Measurements from ENCODE around the gene CADM4.
A peak's percentile ranks its signal among the peaks of the same experiment; 100 is the strongest.
"Not testable (repeated sequence)": the region's sequence is repeated elsewhere in the genome, so short reads cannot be mapped to it uniquely, and the experiment has no call there.

CADM4 gene

DNA sequence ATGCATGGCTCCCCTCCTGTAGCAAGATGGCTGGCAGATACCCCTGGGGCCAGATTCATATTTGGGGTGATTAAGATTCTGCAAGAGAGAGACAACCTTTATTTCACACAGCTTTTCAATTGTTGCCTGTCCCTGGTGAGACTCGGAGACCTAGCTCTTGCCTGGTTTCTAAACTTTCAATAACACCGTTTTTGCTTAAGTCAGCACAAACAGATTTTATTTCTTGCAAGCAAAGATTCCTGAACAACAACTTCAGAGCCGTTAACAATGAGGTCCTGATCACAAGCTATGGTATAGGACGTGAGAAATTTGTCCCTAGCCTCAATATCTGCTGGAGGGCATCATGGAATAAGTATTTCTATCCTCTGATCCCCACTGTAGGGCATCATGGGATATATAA is 2.9 kb upstream of the CADM4 start:
- no peak overlapping the region for H3K4me3 ChIP-seq (ENCODE audit: low read length)
- TF ChIP-seq, protein P1, sequence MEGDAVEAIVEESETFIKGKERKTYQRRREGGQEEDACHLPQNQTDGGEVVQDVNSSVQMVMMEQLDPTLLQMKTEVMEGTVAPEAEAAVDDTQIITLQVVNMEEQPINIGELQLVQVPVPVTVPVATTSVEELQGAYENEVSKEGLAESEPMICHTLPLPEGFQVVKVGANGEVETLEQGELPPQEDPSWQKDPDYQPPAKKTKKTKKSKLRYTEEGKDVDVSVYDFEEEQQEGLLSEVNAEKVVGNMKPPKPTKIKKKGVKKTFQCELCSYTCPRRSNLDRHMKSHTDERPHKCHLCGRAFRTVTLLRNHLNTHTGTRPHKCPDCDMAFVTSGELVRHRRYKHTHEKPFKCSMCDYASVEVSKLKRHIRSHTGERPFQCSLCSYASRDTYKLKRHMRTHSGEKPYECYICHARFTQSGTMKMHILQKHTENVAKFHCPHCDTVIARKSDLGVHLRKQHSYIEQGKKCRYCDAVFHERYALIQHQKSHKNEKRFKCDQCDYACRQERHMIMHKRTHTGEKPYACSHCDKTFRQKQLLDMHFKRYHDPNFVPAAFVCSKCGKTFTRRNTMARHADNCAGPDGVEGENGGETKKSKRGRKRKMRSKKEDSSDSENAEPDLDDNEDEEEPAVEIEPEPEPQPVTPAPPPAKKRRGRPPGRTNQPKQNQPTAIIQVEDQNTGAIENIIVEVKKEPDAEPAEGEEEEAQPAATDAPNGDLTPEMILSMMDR (conservative IDR thresholded peaks at IDR 0.05; ENCODE audit: low read depth, low read length), result no peak
- no peak for DNase-seq (ENCODE audit: low read depth)

DNA sequence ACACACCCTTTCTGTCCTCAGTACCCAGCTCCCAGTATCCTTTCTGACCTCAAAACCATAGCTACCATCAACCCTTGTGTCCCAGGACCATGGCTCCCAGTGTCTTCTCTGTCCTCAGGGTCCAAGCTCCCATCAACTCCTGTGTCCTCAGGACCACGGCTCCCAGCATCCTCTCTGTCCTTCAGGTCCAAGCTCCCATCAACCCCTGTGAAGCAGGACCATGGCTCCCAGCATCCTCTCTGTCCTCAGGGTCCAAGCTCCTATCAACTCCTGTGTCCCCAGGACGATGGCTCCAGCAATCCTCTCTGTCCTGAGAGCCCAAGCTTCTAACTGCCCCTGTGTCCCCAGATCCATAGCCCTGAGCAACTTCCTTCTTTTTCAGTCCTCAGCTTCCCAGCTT is 1.7 kb upstream of the CADM4 start:
- TF ChIP-seq, protein P1 (conservative IDR thresholded peaks at IDR 0.05; ENCODE audit: low read depth, low read length), result no peak
- no peak overlapping the region for H3K4me3 ChIP-seq (ENCODE audit: low read length)
- no peak for DNase-seq (ENCODE audit: low read depth)

DNA sequence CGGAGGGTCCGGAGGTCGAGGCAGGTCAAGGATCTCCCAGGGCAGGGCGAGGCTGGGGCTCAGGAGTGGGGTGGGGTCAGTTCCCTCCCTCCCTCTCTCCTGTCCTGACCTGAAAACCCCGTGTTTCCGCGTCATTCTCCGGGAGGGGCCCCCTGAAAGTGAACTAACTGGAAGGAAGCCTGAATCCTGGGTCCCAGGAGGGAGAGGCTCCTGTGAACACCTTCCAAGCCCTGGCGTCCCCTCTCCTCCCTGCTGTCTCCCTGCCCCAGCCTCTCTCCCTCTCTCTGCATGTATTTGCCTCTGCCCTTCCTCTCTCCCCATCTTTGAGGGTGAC is 741 bp upstream of the CADM4 start:
- no peak for DNase-seq (ENCODE audit: low read depth)
- TF ChIP-seq, protein P1 (conservative IDR thresholded peaks at IDR 0.05; ENCODE audit: low read depth, low read length), result no peak
- peak overlapping the region; percentile 63 for H3K4me3 ChIP-seq (ENCODE audit: low read length)

DNA sequence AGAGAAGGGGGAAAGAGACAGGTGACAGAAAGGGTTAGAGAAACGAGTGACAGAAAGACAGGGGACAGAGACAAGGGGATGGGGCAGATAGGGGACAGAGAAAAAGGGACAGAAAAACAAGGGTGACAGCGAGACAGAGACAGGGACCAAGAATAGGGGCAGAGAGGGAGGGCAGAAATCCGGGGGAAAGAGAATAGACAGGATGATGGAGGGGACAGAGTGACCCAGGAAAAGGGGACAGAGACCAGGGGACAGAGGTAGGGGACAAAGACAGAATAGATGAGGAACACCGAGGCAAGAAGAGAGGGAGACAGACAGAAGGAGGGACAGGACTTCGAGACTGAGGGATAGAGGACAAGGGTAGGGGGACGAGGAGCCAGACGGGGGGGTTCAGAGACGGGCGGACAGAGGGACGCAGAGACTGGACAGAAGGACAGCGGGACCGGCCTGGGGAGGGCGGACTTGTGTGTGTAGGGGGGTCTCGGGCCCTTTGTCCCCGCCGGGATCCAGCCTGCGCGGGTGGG is 593 bp downstream of the CADM4 start:
- DNase-seq (ENCODE audit: low read depth), result no peak
- peak overlapping the region; percentile 70 for H3K4me3 ChIP-seq (ENCODE audit: low read length)
- TF ChIP-seq, protein P1 (conservative IDR thresholded peaks at IDR 0.05; ENCODE audit: low read depth, low read length), result no peak

DNA sequence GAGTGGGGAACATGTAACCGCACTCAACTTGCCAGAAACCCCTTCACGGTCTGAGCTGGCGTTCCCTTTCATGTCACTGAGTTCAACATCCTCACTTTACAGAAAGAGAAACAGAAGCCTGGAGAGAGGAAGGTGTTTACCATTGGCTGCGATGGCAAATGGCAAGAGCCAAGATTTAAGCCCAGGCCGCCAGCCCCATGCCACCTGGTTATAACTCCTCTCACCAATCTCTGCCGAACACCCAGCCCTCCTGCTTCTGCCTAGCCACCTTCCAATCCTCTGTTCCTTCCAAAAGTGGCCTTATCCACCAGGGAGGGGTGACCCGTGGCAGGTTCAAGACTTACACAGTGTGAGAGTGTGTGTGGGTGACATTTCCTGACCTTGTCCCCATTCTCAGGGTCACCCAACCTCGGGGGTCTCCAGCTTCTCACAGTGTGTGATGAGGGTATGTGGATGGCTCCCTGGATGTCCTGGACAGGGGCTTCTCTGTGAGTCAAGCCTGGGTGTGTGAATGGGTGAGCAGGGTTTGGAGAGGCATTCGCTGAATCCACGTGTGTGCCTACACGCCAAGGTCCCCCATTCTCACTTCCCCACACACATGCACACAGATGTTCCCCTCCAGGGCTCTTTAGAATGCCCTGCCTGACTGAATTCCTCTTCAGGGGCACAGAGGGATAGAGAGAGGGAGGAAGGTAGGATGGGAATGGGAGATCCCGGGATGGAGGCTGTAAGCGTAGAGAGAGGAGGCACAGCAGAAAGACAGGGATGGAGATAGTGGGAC is 1.2 kb downstream of the CADM4 start:
- TF ChIP-seq, protein P1 (conservative IDR thresholded peaks at IDR 0.05; ENCODE audit: low read depth, low read length), result no peak
- H3K4me3 ChIP-seq (ENCODE audit: low read length), result peak overlapping the region; percentile 70
- no peak for DNase-seq (ENCODE audit: low read depth)

DNA sequence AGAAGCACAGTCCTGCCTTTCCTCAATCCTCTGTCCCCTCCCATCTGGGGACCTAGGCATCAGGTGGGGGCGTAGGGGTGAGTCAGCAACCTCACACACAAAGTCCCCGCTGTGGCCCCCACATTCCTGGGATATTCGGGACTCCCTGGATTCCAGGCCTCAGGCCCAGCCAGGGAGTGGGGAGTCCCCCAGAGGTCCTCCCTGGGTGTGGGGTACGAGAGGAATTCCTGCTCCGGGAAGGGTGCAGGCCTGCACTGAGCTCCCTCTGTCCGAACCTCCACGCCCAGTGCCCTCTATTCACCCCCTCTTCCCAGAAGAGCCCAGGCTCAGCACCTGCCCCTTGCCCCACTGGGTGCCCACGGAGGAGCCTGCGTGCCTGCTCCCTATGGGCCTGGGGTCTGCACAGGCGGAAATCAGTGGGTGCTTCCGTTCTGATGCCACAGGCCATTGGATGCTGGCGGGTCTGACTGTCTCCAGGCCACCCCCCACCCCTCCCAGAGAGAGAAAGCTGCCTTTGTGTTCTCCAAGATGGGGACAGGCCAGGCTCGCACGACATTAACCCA is 3.4 kb downstream of the CADM4 start:
- peak; percentile 51 for DNase-seq (ENCODE audit: low read depth)
- H3K4me3 ChIP-seq (ENCODE audit: low read length), result peak overlapping the region; percentile 3
- TF ChIP-seq, protein P1 (conservative IDR thresholded peaks at IDR 0.05; ENCODE audit: low read depth, low read length), result no peak

DNA sequence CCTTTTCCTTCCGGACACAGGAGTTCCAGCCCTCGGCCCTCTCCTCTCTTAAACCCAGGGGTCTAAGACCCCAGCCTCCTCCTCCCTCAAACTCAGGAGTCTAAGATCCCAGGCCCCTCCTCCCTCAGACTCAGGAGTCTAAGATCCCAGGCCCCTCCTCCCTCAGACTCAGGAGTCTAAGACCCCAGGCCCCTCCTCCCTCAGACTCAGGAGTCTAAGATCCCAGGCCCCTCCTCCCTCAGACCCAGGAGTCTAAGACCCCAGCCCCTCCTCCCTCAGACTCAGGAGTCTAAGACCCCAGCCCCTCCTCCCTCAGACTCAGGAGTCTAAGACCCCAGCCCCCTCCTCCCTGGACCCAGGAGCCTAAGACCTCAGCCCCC is 4.1 kb downstream of the CADM4 start:
- not testable (repeated sequence) for DNase-seq (ENCODE audit: low read depth)
- H3K4me3 ChIP-seq (ENCODE audit: low read length), result peak overlapping the region; percentile 51
